IMR-90 (cell line): ENCODE results near the gene ADD2.

Experiments
- CEBPB ChIP-seq: IDR thresholded peaks from 2 replicates; pipeline ENCODE4 v1.6.1; 2012; ENCODE audit warnings: low read depth, low read length, improper control_type of control experiment
- NFE2L2 ChIP-seq: fragments of 150-350 bp; IDR thresholded peaks from 2 replicates; pipeline ENCODE4 v1.6.1; 2016; ENCODE audit warnings: low read depth, mild to moderate bottlenecking, low read length
- POLR2A ChIP-seq: IDR thresholded peaks from 2 replicates; pipeline ENCODE4 v1.6.1; 2012; ENCODE audit warnings: mild to moderate bottlenecking, low read depth, low read length
- RCOR1 ChIP-seq: IDR thresholded peaks from 2 replicates; pipeline ENCODE4 v1.6.1; 2012; ENCODE audit warnings: mild to moderate bottlenecking, low read length, improper control_type of control experiment; ENCODE audit not compliant: insufficient replicate concordance
- SMC3 ChIP-seq: fragments of 150-350 bp; IDR thresholded peaks from 2 replicates; pipeline ENCODE4 v1.6.1; 2016; ENCODE audit warnings: low read depth, mild to moderate bottlenecking, antibody characterized with exemption, low read length, moderate library complexity
- TF ChIP-seq, protein P1 (sequence below): conservative IDR thresholded peaks from 2 replicates; pipeline ENCODE4 v1.5.1; 2012; ENCODE audit warnings: mild to moderate bottlenecking, low read depth, low read length, improper control_type of control experiment

DNA sequence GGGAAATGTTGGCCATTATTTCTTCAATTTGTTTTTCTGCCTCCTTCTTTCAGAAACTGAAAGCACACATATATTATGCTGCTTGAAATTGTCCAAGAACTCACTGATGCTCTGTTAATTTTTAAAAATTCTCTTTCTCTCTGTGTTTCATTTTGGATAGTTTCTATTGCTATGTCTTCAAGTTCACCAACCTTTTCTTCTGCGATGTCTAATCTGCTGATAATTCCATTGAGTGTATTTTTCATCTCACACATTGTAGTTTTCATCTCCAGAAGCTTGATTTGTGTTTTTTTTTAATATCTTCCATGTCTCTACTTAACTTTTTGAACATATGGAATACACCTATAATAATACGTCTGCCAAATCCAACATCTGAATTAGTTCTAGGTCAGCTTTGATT is 116.3 kb downstream of the ADD2 start:
- TF ChIP-seq CEBPB (no peak), POLR2A (no peak), SMC3 (no peak), NFE2L2 (no peak), RCOR1 (no peak)
- TF ChIP-seq, protein P1, sequence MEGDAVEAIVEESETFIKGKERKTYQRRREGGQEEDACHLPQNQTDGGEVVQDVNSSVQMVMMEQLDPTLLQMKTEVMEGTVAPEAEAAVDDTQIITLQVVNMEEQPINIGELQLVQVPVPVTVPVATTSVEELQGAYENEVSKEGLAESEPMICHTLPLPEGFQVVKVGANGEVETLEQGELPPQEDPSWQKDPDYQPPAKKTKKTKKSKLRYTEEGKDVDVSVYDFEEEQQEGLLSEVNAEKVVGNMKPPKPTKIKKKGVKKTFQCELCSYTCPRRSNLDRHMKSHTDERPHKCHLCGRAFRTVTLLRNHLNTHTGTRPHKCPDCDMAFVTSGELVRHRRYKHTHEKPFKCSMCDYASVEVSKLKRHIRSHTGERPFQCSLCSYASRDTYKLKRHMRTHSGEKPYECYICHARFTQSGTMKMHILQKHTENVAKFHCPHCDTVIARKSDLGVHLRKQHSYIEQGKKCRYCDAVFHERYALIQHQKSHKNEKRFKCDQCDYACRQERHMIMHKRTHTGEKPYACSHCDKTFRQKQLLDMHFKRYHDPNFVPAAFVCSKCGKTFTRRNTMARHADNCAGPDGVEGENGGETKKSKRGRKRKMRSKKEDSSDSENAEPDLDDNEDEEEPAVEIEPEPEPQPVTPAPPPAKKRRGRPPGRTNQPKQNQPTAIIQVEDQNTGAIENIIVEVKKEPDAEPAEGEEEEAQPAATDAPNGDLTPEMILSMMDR = no peak
